Peyer's patch (tissue), 4 donors: ENCODE data around the gene FSTL3.

Experiments used
- POLR2A ChIP-seq, 2 donors: fragments of 450-650 bp; IDR thresholded peaks; one replicate each; pipeline ENCODE4 v1.5.1; 2017; ENCODE audit warnings: antibody characterized with exemption in 2 of 2, mild to moderate bottlenecking in 2 of 2, moderate library complexity in 2 of 2
- TF ChIP-seq, protein P1 (sequence below), 6 experiments: fragments of 450-650 bp in 4 of 6; fragments of 200-600 bp in 2 of 6; sonication (generic) in 1 of 6; IDR thresholded peaks; one replicate each; pipeline ENCODE4 v1.5.1; 2017 to 2019; ENCODE audit warnings: antibody characterized with exemption in 6 of 6, mild to moderate bottlenecking in 3 of 6, moderate library complexity in 1 of 6

DNA sequence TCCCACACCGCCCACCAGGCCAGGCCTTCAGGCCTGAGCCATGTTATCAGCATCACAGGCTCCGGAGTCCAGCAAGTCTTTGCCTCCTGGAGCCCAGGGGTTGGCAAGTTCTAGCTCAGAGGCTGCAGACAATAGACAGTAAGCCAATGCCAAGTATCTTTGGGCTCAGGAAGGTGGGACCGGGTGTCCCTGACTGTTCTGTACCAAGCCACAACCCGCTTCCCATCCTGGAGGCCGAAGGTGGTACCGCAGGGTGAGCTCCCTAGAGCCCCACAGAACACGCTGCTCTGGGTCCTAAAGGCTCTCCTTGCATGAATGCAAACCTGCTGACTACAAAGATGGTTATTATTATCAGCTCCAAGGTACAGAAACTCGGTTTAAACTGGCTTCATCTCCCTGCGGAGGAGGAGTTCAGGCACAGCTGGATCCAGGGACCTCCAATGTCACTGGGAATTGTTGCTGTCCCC, 5.5 kb upstream of the FSTL3 start:
- TF ChIP-seq, protein P1, sequence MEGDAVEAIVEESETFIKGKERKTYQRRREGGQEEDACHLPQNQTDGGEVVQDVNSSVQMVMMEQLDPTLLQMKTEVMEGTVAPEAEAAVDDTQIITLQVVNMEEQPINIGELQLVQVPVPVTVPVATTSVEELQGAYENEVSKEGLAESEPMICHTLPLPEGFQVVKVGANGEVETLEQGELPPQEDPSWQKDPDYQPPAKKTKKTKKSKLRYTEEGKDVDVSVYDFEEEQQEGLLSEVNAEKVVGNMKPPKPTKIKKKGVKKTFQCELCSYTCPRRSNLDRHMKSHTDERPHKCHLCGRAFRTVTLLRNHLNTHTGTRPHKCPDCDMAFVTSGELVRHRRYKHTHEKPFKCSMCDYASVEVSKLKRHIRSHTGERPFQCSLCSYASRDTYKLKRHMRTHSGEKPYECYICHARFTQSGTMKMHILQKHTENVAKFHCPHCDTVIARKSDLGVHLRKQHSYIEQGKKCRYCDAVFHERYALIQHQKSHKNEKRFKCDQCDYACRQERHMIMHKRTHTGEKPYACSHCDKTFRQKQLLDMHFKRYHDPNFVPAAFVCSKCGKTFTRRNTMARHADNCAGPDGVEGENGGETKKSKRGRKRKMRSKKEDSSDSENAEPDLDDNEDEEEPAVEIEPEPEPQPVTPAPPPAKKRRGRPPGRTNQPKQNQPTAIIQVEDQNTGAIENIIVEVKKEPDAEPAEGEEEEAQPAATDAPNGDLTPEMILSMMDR (IDR thresholded peaks at IDR 0.05) = no peak
- no peak for TF ChIP-seq POLR2A (IDR thresholded peaks at IDR 0.05)
